ENCODE data around the gene SCAMP2. TPM values are rescaled to one million over a fixed set of nuclear protein-coding genes. Genes with fewer than 3 reads are reported as not detected.
A peak's percentile ranks its signal among the peaks of the same experiment; 100 is the strongest.

Gene SCAMP2
- total RNA-seq, 4 donors from 2014 or later, result 15.9 to 67.5 (median 33.0) TPM

GRCh38 chr15:74845208-74845568, 28.0 kb downstream of the SCAMP2 start:
- no peaks in the 10 kb centered on the region for H3K27me3 ChIP-seq
- no peak overlapping the region for H3K4me3 ChIP-seq
- intact Hi-C loops (cut with DNase I; ENCODE audit: low total_unique reads), result no loop called here
- no peaks in the 10 kb centered on the region for H3K9me3 ChIP-seq
- no peak for TF ChIP-seq CTCF (IDR thresholded peaks at IDR 0.05)
- no peak for TF ChIP-seq POLR2A (IDR thresholded peaks at IDR 0.05)
- H3K36me3 ChIP-seq, result no peaks in the 10 kb centered on the region
- no peak for DNase-seq
- no peak overlapping the region for H3K27ac ChIP-seq
- H3K4me1 ChIP-seq, result peaks cover 0 to 17% of the 10 kb centered on the region in 2 donors

GRCh38 chr15:74844319-74845207, 28.6 kb downstream of the SCAMP2 start:
- intact Hi-C loops (cut with DNase I; ENCODE audit: low total_unique reads), result no loop called here
- Histone ChIP-seq H3K9me3 (no peaks in the 10 kb centered on the region), H3K4me3 (no peak overlapping the region), H3K4me1 (peaks cover 0 to 17% of the 10 kb centered on the region in 2 donors), H3K27ac (peak overlapping the region; percentile 91 to 92), H3K36me3 (no peaks in the 10 kb centered on the region), H3K27me3 (no peaks in the 10 kb centered on the region)
- DNase-seq, result no peak
- TF ChIP-seq CTCF (IDR thresholded peaks at IDR 0.05) (no peak), POLR2A (IDR thresholded peaks at IDR 0.05) (no peak)

- intact Hi-C loops (cut with DNase I; ENCODE audit: low total_unique reads), result no loop called here
- Histone ChIP-seq H3K36me3 (no peaks in the 10 kb centered on the region), H3K27me3 (no peaks in the 10 kb centered on the region), H3K9me3 (no peaks in the 10 kb centered on the region), H3K4me1 (peaks cover 0 to 17% of the 10 kb centered on the region in 2 donors), H3K4me3 (peak overlapping the region in 1 of 2 donors; percentile 77), H3K27ac (peak overlapping the region; percentile 91 to 92)
- DNase-seq, result peak; percentile 22 to 34
- no peak for TF ChIP-seq POLR2A (IDR thresholded peaks at IDR 0.05)
These were observed 29.3 kb downstream of the SCAMP2 start for GRCh38 chr15:74843891-74844299.

GRCh38 chr15:74843445-74843828, 29.7 kb downstream of the SCAMP2 start:
- Histone ChIP-seq H3K36me3 (no peaks in the 10 kb centered on the region), H3K9me3 (no peaks in the 10 kb centered on the region), H3K4me1 (peaks cover 0 to 17% of the 10 kb centered on the region in 2 donors)

More at GRCh38 chr15:74843445-74843828, 29.7 kb downstream of the SCAMP2 start:
- DNase-seq, result no peak
- Histone ChIP-seq H3K27ac (peak overlapping the region; percentile 91 to 92), H3K27me3 (no peaks in the 10 kb centered on the region), H3K4me3 (peak overlapping the region; percentile 77 to 84)
- intact Hi-C loops (cut with DNase I; ENCODE audit: low total_unique reads), result no loop called here
- TF ChIP-seq POLR2A (IDR thresholded peaks at IDR 0.05), result no peak
- no peak for TF ChIP-seq CTCF (IDR thresholded peaks at IDR 0.05)
